ENCODE results near the gene LDHAL6B. TPM values are rescaled to one million over a fixed set of nuclear protein-coding genes. Genes with fewer than 3 reads are reported as not detected.
"Not testable (repeated sequence)": the region's sequence is repeated elsewhere in the genome, so short reads cannot be mapped to it uniquely, and the experiment has no call there.

The LDHAL6B gene
- not detected for total RNA-seq

DNA sequence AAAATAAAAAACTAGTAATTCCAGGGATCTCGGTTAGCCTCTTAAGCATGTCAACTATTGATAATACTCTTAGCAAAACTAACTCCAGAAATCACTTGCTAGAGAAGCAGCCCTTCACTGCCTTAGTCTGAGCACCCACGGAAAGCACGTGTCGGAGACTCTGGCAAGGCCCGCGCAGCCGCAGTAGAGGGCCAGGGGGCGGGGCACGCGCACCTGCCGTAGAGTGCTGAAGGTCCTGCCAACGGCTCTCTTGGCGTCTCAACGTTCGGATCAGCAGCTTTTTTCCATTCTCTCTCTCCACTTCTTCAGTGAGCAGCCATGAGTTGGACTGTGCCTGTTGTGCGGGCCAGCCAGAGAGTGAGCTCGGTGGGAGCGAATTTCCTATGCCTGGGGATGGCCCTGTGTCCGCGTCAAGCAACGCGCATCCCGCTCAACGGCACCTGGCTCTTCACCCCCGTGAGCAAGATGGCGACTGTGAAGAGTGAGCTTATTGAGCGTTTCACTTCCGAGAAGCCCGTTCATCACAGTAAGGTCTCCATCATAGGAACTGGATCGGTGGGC, at the start of gene LDHAL6B:
Gene LDHAL6B, plus strand, starts transcription at position 221 of the 561 bp plus-strand sequence. Its CDS starts 98 bp downstream, at position 319.
- no peak for DNase-seq
- no peaks in the 10 kb centered on the region for H3K36me3 Mint-ChIP-seq (ENCODE audit: insufficient read depth)
- no peaks in the 10 kb centered on the region for H3K9me3 Mint-ChIP-seq
- no peak for ATAC-seq
- no peaks in the 10 kb centered on the region for H3K4me1 Mint-ChIP-seq (ENCODE audit: low read depth)
- H3K4me3 Mint-ChIP-seq = no peak within 1 kb of the TSS
- H3K27me3 Mint-ChIP-seq (ENCODE audit: low read depth) = no peaks in the 10 kb centered on the region

GRCh38 chr15:59157396-59157795, 49.2 kb upstream of the LDHAL6B start:
- no peak overlapping the region for H3K4me3 Mint-ChIP-seq
- H3K4me1 Mint-ChIP-seq (ENCODE audit: low read depth) = no peaks in the 10 kb centered on the region
- ATAC-seq (no peak), DNase-seq (no peak)
- H3K36me3 Mint-ChIP-seq (ENCODE audit: insufficient read depth) = no peaks in the 10 kb centered on the region
- H3K9me3 Mint-ChIP-seq = no peaks in the 10 kb centered on the region
- H3K27me3 Mint-ChIP-seq (ENCODE audit: low read depth) = no peaks in the 10 kb centered on the region

DNA sequence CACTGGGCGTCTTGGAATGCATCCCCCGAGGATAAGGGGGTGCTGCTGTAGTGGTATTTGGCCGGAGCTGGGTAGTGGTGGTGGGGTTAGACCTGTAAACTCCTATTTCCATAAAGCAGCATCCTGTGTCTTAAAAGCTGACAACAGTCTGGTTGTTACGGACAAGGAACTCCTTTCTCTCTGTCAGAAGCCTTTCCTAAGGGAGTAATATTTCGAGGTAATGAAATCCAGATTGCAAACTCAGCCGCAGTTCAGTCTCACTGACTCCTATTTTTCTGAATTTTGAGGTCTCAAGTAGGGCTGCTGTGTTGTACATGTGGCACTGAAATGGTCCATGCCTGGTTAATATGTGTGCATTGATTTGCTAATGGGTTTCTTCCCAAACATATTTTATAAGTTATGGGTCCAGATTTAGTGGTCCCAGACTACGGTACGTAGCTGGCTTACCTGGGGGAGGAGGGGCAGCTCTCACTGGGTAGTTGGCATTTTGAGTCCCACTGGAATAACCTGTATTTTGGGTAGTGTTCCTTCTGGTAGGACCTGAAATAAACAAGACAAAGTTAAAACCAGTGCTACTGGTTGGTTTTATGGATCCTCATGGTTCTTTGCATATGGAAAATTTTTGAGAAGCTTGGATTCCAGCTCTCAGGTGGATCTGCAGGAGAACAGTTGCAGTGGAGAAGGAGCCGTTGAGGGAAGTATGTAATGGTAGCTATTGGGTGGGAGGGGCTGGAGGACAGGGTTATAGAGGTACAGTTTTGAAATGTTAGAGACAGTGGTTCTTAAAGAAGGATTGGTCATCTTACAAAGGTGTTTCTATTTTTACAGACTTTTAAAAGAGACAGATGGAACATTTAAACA, 48.6 kb upstream of the LDHAL6B start:
- Mint-ChIP-seq H3K9me3 (no peaks in the 10 kb centered on the region), H3K36me3 (ENCODE audit: insufficient read depth) (no peaks in the 10 kb centered on the region), H3K27me3 (ENCODE audit: low read depth) (no peaks in the 10 kb centered on the region), H3K4me3 (no peak overlapping the region), H3K4me1 (ENCODE audit: low read depth) (no peaks in the 10 kb centered on the region)
- no peak for DNase-seq
- no peak for ATAC-seq

DNA sequence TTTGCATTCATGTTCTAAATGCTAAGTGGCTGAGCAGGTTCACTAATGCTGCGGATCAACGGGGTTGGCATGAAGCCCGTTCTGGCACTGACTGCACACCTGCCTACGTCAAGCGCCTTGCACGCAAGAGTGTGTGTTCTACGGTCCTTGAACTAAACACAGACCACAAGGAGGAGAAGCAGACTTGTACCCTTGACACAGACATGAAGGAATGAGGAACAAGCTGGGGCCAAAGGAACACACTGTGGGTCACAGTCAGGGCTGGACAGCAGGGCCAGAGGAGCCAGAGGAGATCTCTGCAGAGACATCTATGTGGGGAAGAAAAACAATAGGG, 48.0 kb upstream of the LDHAL6B start:
- ATAC-seq = no peak
- Mint-ChIP-seq H3K9me3 (no peaks in the 10 kb centered on the region), H3K4me3 (no peak overlapping the region), H3K4me1 (ENCODE audit: low read depth) (no peaks in the 10 kb centered on the region), H3K27me3 (ENCODE audit: low read depth) (no peaks in the 10 kb centered on the region), H3K36me3 (ENCODE audit: insufficient read depth) (no peaks in the 10 kb centered on the region)
- no peak for DNase-seq

- Mint-ChIP-seq H3K27me3 (ENCODE audit: low read depth) (no peaks in the 10 kb centered on the region), H3K4me1 (ENCODE audit: low read depth) (no peaks in the 10 kb centered on the region), H3K9me3 (no peaks in the 10 kb centered on the region), H3K36me3 (ENCODE audit: insufficient read depth) (no peaks in the 10 kb centered on the region), H3K4me3 (no peak overlapping the region)
- ATAC-seq (no peak), DNase-seq (no peak)
Measured at GRCh38 chr15:59159210-59159609, 47.4 kb upstream of the LDHAL6B start.

DNA sequence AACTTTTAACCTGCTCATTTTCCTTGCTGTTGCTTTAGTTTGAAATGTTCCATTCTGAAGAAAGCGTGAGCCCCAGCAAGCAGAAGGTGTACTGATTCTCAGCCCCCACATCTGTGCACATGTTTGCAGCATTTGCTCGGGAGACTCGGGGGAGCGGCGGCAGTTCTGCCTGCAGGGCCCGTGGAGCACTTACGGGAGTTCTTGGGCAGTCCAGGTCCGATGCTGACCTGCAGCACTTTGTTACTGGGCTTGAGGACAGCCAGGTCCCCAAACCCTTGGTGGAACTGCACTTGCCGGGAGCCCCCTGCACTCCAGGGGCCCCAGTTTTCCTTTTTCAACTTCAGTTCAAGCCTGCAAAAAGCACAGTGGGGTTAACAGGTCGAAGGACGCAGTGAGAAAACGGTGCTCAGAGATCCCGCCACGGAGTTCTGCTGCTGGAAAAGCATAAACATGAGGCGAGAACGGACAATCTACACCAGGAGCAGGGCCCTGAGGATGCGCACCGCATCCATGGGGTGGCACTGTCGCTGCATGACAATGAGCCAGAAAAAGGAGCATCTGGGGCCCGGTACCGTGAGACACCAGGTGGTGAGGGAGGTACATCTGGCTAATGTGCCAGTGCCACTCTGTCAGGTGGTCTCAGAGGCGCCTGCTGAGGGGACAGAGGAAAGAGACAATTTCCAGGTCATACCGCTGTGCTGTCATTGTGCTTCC, 45.6 kb upstream of the LDHAL6B start:
- DNase-seq (no peak), ATAC-seq (peak in 1 of 2 donors; percentile 32)
- no peaks in the 10 kb centered on the region for H3K4me1 Mint-ChIP-seq (ENCODE audit: low read depth)
- H3K27me3 Mint-ChIP-seq (ENCODE audit: low read depth) = no peaks in the 10 kb centered on the region
- no peaks in the 10 kb centered on the region for H3K36me3 Mint-ChIP-seq (ENCODE audit: insufficient read depth)
- H3K9me3 Mint-ChIP-seq = no peaks in the 10 kb centered on the region
- H3K4me3 Mint-ChIP-seq = no peak overlapping the region

DNA sequence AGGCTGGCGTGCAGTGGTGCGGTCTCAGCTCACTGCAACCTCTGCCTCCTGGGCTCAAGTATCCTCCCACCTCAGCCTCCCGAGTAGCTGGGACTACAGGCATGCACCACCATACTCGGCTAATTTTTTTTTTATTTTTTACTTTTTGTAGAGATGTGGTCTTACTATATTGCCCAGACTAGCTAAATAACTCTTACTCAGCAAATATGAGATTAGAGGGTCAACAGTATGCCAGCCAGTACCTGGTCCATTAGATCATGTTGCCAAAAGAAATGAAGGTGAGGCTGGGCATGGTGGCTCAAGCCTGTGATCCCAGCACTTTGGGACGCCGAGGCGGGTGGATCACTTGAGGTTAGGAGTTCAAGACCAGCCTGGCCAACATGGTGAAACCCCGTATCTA, 44.6 kb upstream of the LDHAL6B start:
- H3K9me3 Mint-ChIP-seq, ATAC-seq, DNase-seq: not testable (repeated sequence)

GRCh38 chr15:59165726-59166125, 40.9 kb upstream of the LDHAL6B start:
- DNase-seq (no peak), ATAC-seq (no peak)
- no peaks in the 10 kb centered on the region for H3K36me3 Mint-ChIP-seq (ENCODE audit: insufficient read depth)
- no peaks in the 10 kb centered on the region for H3K9me3 Mint-ChIP-seq
- H3K4me3 Mint-ChIP-seq = no peak overlapping the region
- no peaks in the 10 kb centered on the region for H3K27me3 Mint-ChIP-seq (ENCODE audit: low read depth)
- H3K4me1 Mint-ChIP-seq (ENCODE audit: low read depth) = no peaks in the 10 kb centered on the region

More for the DNA sequence above, 44.6 kb upstream of the LDHAL6B start:
- H3K27me3 Mint-ChIP-seq (ENCODE audit: low read depth); H3K4me3 Mint-ChIP-seq; H3K4me1 Mint-ChIP-seq (ENCODE audit: low read depth); H3K36me3 Mint-ChIP-seq (ENCODE audit: insufficient read depth): not testable (repeated sequence)

- DNase-seq (no peak), ATAC-seq (no peak)
- Mint-ChIP-seq H3K9me3 (no peaks in the 10 kb centered on the region), H3K4me3 (no peak overlapping the region), H3K4me1 (ENCODE audit: low read depth) (no peaks in the 10 kb centered on the region), H3K27me3 (ENCODE audit: low read depth) (no peaks in the 10 kb centered on the region), H3K36me3 (ENCODE audit: insufficient read depth) (no peaks in the 10 kb centered on the region)
Measured at GRCh38 chr15:59166166-59166565, 40.5 kb upstream of the LDHAL6B start.

GRCh38 chr15:59166601-59167265, 39.9 kb upstream of the LDHAL6B start:
- H3K36me3 Mint-ChIP-seq (ENCODE audit: insufficient read depth) = no peaks in the 10 kb centered on the region

DNA sequence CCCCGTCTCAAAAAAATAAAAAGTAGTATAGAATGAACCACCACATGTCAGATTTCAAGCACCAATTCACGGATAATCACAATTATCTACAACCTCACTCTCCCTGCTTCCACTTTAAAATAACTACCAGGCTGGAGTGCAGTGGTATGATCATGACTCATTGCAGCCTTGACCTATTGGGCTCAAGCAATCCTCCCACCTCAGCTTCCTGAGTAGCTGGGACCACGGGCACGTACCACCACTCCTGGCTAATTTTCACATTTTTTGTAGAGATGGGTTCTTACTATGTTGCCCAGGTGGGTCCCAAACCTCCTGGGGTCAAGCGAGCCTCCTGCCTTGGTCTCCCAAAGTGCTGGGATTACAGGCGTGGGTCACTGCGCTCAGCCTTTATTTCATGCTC, 38.1 kb upstream of the LDHAL6B start:
- ATAC-seq (no peak), DNase-seq (no peak)
- Mint-ChIP-seq H3K9me3 (peaks cover under 1% of the 10 kb centered on the region), H3K4me1 (ENCODE audit: low read depth) (no peaks in the 10 kb centered on the region), H3K4me3 (no peak overlapping the region), H3K27me3 (ENCODE audit: low read depth) (no peaks in the 10 kb centered on the region), H3K36me3 (ENCODE audit: insufficient read depth) (no peaks in the 10 kb centered on the region)

More at GRCh38 chr15:59166601-59167265, 39.9 kb upstream of the LDHAL6B start:
- ATAC-seq (no peak), DNase-seq (no peak)
- Mint-ChIP-seq H3K4me1 (ENCODE audit: low read depth) (no peaks in the 10 kb centered on the region), H3K27me3 (ENCODE audit: low read depth) (no peaks in the 10 kb centered on the region), H3K9me3 (no peaks in the 10 kb centered on the region), H3K4me3 (no peak overlapping the region)

DNA sequence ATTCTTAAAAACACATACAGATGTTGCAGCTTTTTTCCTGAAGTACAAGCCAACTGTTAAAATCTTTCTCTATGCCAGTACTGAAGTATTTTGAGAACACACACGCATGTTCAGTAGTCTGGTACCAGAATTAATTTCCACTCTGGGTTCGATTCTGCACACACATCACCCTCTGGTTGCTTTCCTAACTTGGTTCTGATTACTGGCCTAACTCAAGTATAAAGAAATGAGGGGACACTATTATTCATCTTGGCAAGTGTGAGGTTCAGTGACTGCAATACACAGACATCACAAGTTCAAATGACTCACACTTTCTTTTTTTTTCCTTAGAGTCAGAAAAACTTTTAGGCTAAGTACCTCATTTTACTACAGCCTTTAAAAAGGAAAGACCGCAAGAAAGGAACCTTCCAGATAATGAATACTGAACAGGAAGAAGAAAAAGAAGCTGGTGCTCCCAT, 37.4 kb upstream of the LDHAL6B start:
- Mint-ChIP-seq H3K4me3 (no peak overlapping the region), H3K4me1 (ENCODE audit: low read depth) (no peaks in the 10 kb centered on the region), H3K36me3 (ENCODE audit: insufficient read depth) (peaks cover 2% of the 10 kb centered on the region), H3K9me3 (peaks cover 4% of the 10 kb centered on the region), H3K27me3 (ENCODE audit: low read depth) (peaks cover 1% of the 10 kb centered on the region)
- no peak for DNase-seq
- no peak for ATAC-seq

GRCh38 chr15:59170295-59171066, 36.2 kb upstream of the LDHAL6B start:
- peaks cover 4% of the 10 kb centered on the region for H3K9me3 Mint-ChIP-seq
- DNase-seq (no peak), ATAC-seq (no peak)
- peaks cover 2% of the 10 kb centered on the region for H3K36me3 Mint-ChIP-seq (ENCODE audit: insufficient read depth)
- no peaks in the 10 kb centered on the region for H3K4me1 Mint-ChIP-seq (ENCODE audit: low read depth)
- peaks cover 1% of the 10 kb centered on the region for H3K27me3 Mint-ChIP-seq (ENCODE audit: low read depth)
- H3K4me3 Mint-ChIP-seq = no peak overlapping the region

- H3K36me3 Mint-ChIP-seq (ENCODE audit: insufficient read depth) = peaks cover 2% of the 10 kb centered on the region
- no peak for DNase-seq
- no peak for ATAC-seq
- no peak overlapping the region for H3K4me3 Mint-ChIP-seq
- H3K4me1 Mint-ChIP-seq (ENCODE audit: low read depth) = no peaks in the 10 kb centered on the region
- peaks cover 4% of the 10 kb centered on the region for H3K27me3 Mint-ChIP-seq (ENCODE audit: low read depth)
- H3K9me3 Mint-ChIP-seq = peaks cover 4% of the 10 kb centered on the region
Measured at GRCh38 chr15:59171067-59171397, 35.6 kb upstream of the LDHAL6B start.

Measured in activated T-cell treated with anti-CD3 and anti-CD28 coated beads, Interleukin-2, amount 50 U/mL, for 4 hours (primary cell).